Measurements from ENCODE around the gene ACSS3.

- TF ChIP-seq CTCF (IDR thresholded peaks at IDR 0.05; ENCODE audit: low read depth, low read length, missing input control) (no peak), MAX (IDR thresholded peaks at IDR 0.05) (no peak), JUND (IDR thresholded peaks at IDR 0.05) (no peak), REST (IDR thresholded peaks at IDR 0.05) (peak; percentile 57), HNF4A (conservative IDR thresholded peaks at IDR 0.05) (peak; percentile 12 to 38), FOXA1 (IDR thresholded peaks at IDR 0.05) (no peak), EGR1 (IDR thresholded peaks at IDR 0.05; ENCODE audit: low read depth in 2 of 2) (no peak), ZBTB33 (IDR thresholded peaks at IDR 0.05) (no peak), HNF4G (IDR thresholded peaks at IDR 0.05) (peak; percentile 17), RAD21 (IDR thresholded peaks at IDR 0.05) (no peak), TAF1 (conservative IDR thresholded peaks at IDR 0.05) (peak; percentile 63), NR2F2 (IDR thresholded peaks at IDR 0.05) (no peak), RXRA (IDR thresholded peaks at IDR 0.05) (peak in 1 of 2 donors; percentile 29)
Measured at GRCh38 chr12:81080431-81080983, 2.6 kb downstream of the ACSS3 start.

All from liver (tissue), 3 donors.